Inflammatory macrophage treated with lipopolysaccharide for 1 hour (primary cell): Measurements from ENCODE around the gene GCKR.

Experiments
- DNase-seq, 2 donors: peaks; one replicate each; pipeline ENCODE4 v3.0.0-alpha.2; 2020 to 2022

The GCKR gene

GRCh38 chr2:27496357-27497287, at the start of gene GCKR:
TSS of gene GCKR (plus strand) at chr2:27496839. CDS start at chr2:27496905, 66 bp downstream.
- DNase-seq, result peak; percentile 83 to 85

- DNase-seq, result no peak
Observed at GRCh38 chr2:27448381-27448780, 48.3 kb upstream of the GCKR start.

GRCh38 chr2:27451095-27451494, 45.5 kb upstream of the GCKR start:
- no peak for DNase-seq

- DNase-seq, result no peak
Observed at GRCh38 chr2:27453968-27454367, 42.7 kb upstream of the GCKR start.

- no peak for DNase-seq
Observed at GRCh38 chr2:27461118-27461517, 35.5 kb upstream of the GCKR start.

GRCh38 chr2:27464443-27464842, 32.2 kb upstream of the GCKR start:
- no peak for DNase-seq

GRCh38 chr2:27471961-27472360, 24.7 kb upstream of the GCKR start:
- DNase-seq, result no peak

- no peak for DNase-seq
Observed at GRCh38 chr2:27485496-27485895, 11.1 kb upstream of the GCKR start.

GRCh38 chr2:27489118-27489497, 7.5 kb upstream of the GCKR start:
- no peak for DNase-seq

- DNase-seq, result peak; percentile 98
Observed at GRCh38 chr2:27489498-27490397, 6.9 kb upstream of the GCKR start, which contains the start of gene IFT172. TSS of gene IFT172 (minus strand) at chr2:27489743. CDS start at chr2:27489653, 90 bp downstream.

GRCh38 chr2:27492557-27492956, 4.1 kb upstream of the GCKR start:
- DNase-seq, result no peak

- DNase-seq, result no peak
Observed at GRCh38 chr2:27493948-27494283, 2.7 kb upstream of the GCKR start.

- DNase-seq, result no peak
Observed at GRCh38 chr2:27494284-27494943, 2.2 kb upstream of the GCKR start.

- DNase-seq, result no peak
Observed at GRCh38 chr2:27494944-27495554, 1.6 kb upstream of the GCKR start, which contains the start of gene FNDC4. TSS of gene FNDC4 (minus strand) at chr2:27495200. CDS start at chr2:27494679, 521 bp downstream.

- peak; percentile 13 to 32 for DNase-seq
Observed at GRCh38 chr2:27495840-27496356, 741 bp upstream of the GCKR start.

GRCh38 chr2:27497288-27497627, 619 bp downstream of the GCKR start:
- DNase-seq, result no peak

GRCh38 chr2:27498975-27499374, 2.3 kb downstream of the GCKR start:
- DNase-seq, result no peak

GRCh38 chr2:27501042-27501441, 4.4 kb downstream of the GCKR start:
- no peak for DNase-seq

- DNase-seq, result no peak
Observed at GRCh38 chr2:27502142-27502541, 5.5 kb downstream of the GCKR start.

GRCh38 chr2:27506587-27506986, 9.9 kb downstream of the GCKR start:
- no peak for DNase-seq

GRCh38 chr2:27507293-27507692, 10.7 kb downstream of the GCKR start:
- DNase-seq, result no peak

GRCh38 chr2:27509326-27509725, 12.7 kb downstream of the GCKR start:
- DNase-seq, result no peak
